Stimulated activated CD8-positive, alpha-beta memory T cell treated with anti-CD3 and anti-CD28 coated beads, Interleukin-7, amount 100 ng/mL, for 48 hours (primary cell): ENCODE measurements around the gene CAMTA1.
"Not testable (repeated sequence)": the region's sequence is repeated elsewhere in the genome, so short reads cannot be mapped to it uniquely, and the experiment has no call there.

Experiments
- DNase-seq, 2 donors: peaks; one replicate each; pipeline ENCODE4 v3.0.0-alpha.2; 2020; ENCODE audit warnings: low read depth in 1 of 2; ENCODE audit errors: extremely low read depth in 1 of 2

The CAMTA1 gene

GRCh38 chr1:7409278-7409677, 624.0 kb downstream of the CAMTA1 start:
- no peak for DNase-seq

- DNase-seq = no peak
These were observed 624.9 kb downstream of the CAMTA1 start for GRCh38 chr1:7410156-7410555.

GRCh38 chr1:7417618-7418017, 632.4 kb downstream of the CAMTA1 start:
- not testable (repeated sequence) for DNase-seq

GRCh38 chr1:7418442-7419080, 633.3 kb downstream of the CAMTA1 start:
- DNase-seq = no peak

- DNase-seq = no peak
These were observed 634.8 kb downstream of the CAMTA1 start for GRCh38 chr1:7420098-7420445.

- no peak for DNase-seq
These were observed 635.3 kb downstream of the CAMTA1 start for GRCh38 chr1:7420470-7421100.

GRCh38 chr1:7421471-7422075, 636.3 kb downstream of the CAMTA1 start:
- DNase-seq = no peak

GRCh38 chr1:7422081-7422480, 636.8 kb downstream of the CAMTA1 start:
- no peak for DNase-seq

- DNase-seq = no peak
These were observed 637.3 kb downstream of the CAMTA1 start for GRCh38 chr1:7422561-7422960.

- no peak for DNase-seq
These were observed 637.7 kb downstream of the CAMTA1 start for GRCh38 chr1:7422966-7423365.

GRCh38 chr1:7424352-7424890, 639.2 kb downstream of the CAMTA1 start:
- no peak for DNase-seq

GRCh38 chr1:7425229-7425628, 640.0 kb downstream of the CAMTA1 start:
- no peak for DNase-seq

- no peak for DNase-seq
These were observed 640.5 kb downstream of the CAMTA1 start for GRCh38 chr1:7425771-7426170.

- DNase-seq = no peak
These were observed 641.7 kb downstream of the CAMTA1 start for GRCh38 chr1:7426780-7427604.

GRCh38 chr1:7427605-7428300, 642.5 kb downstream of the CAMTA1 start:
- DNase-seq = no peak

GRCh38 chr1:7429290-7429689, 644.0 kb downstream of the CAMTA1 start:
- no peak for DNase-seq

- DNase-seq = no peak
These were observed 644.9 kb downstream of the CAMTA1 start for GRCh38 chr1:7430047-7430608.

GRCh38 chr1:7430691-7431090, 645.4 kb downstream of the CAMTA1 start:
- DNase-seq = no peak

- no peak for DNase-seq
These were observed 647.0 kb downstream of the CAMTA1 start for GRCh38 chr1:7432102-7432899.
